ENCODE measurements around the gene ST8SIA1.
A peak's percentile ranks its signal among the peaks of the same experiment; 100 is the strongest.
"Not testable (repeated sequence)": the region's sequence is repeated elsewhere in the genome, so short reads cannot be mapped to it uniquely, and the experiment has no call there.

Gene ST8SIA1, protein sequence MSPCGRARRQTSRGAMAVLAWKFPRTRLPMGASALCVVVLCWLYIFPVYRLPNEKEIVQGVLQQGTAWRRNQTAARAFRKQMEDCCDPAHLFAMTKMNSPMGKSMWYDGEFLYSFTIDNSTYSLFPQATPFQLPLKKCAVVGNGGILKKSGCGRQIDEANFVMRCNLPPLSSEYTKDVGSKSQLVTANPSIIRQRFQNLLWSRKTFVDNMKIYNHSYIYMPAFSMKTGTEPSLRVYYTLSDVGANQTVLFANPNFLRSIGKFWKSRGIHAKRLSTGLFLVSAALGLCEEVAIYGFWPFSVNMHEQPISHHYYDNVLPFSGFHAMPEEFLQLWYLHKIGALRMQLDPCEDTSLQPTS

DNA sequence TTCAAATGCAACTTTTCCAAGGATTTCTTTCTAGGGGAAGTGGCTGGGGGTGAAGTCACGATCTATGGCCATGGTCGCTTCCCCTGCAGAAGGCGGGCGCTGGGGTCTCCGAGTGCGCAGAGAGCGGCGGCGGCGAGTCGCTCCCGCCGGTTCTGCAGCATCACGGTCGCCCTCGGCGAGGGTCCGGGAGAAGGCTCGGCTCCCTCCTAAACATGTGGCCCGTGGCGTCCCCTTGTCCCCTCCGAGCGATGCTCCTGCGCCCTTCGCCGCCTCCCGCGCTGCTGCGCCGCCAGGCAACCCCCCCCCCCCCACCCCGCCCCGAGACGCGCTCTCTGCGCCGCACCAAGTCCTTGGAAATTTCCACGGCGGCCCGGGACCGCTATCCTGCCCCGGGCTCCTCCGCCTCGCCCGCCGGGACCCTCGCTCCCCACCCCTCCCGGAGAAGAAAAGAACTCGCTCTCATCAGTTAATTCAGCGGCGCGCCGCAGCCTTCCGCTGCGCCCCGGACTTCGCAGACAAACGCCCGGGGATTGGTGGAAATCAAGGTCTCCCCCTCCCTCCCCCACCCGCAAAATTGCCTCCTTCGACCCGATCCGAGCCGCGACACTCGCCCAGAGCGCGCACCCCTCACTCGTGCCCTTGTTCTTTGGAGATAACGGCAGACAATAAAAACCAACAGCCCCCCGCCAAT is at the start of gene ST8SIA1:
TSS of gene ST8SIA1 (minus strand) at position 298 of the 691 bp plus-strand sequence. CDS start 475 bp downstream, outside the sequence.
- DNase-seq (ENCODE audit: low spot score) = peak; percentile 72

DNA sequence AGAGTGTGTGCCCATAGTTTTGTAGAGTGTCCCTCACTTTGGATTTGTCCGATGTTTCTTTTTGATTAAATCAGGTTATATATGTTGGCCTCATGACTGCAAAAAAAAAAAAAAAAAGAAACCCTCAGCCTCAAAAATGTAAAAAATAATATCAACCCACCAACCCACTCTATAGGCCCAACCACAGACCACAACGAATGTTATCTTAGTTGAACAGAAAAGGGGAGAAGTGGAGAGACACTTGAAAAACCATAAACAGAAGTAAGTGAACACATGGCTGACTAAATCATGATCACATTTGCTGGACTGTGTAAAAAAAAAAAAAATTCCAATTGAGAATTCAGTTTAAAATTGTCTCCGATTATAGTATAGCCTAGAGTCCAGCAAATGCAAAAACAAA is 45.5 kb upstream of the ST8SIA1 start:
- DNase-seq (ENCODE audit: low spot score) = no peak

DNA sequence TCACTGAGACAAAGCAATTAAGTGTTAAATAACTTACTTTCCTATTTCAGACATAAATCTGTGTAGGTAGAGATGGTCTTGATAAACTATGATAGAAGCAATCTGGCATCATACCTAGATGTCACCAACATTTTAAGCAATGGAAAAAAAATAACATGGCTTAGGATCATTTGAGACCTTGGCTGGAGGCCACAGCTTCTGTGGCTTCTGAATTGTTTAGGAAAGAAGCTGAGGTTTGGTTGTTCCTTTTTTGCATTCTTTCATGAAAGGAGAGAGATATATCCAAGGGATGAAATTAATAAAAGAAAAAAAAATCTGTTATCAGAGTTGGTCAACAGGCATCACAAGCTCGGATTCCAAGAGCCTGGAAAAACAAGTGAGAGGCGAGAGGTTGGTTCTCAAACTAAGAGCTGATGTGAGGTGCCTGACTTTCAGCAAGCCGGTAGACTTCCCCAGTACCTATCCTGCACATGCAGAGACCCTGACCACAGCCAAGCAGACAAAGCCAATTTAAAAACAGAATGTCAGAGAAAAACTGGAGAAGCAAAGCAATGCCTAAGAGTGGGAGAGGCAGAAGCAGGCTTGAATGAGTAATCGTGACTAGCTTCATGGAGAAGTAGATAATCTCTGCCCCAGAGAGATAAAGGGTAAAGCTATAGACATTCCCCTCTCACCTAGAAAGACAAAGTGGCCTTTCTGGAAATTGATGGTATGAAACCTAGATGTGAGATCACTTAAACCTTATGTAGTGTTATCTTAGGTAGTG is 43.4 kb upstream of the ST8SIA1 start:
- DNase-seq (ENCODE audit: low spot score) = no peak

DNA sequence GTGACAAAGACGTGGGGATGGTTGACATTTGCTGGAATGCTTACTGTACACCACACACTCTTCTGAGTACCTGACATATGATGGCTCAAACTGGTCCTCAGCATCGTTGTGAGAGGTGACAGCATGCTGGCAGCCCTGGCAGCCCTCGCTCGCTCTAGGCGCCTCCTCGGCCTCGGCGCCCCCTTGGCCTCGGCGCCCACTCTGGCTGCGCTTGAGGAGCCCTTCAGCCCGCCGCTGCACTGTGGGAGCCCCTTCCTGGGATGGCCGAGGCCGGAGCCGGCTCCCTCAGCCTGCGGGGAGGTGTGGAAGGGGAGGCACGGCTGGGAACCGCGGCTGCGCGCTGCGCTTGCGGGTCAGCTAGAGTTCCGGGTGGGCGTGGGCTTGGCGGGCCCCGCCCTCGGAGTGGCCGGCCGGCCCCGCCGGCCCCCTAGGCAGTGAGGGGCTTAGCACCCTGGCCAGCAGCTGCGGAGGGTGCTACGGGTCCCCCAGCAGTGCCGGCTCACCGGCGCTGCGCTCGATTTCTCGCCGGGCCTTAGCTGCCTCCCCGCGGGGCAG is 42.2 kb upstream of the ST8SIA1 start:
- not testable (repeated sequence) for DNase-seq (ENCODE audit: low spot score)

DNA sequence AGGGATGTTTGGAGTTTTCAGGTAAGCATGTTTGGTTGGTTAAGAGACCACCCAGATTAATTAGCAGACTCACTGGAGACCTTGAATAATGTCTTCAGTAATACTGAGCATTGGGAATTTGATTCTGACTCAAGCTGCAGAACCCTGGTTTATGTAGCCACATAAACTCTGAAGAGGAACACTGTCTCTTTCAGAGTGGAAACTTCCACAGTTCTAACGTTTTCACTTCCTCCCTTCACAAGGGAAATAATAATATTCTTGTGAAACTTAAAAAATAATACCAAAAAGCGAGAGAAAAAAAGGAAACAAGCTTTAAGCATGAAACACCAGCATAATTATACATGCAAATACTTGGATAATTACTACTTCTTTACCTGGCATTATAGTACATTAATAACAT is 40.0 kb upstream of the ST8SIA1 start:
- DNase-seq (ENCODE audit: low spot score) = no peak

DNA sequence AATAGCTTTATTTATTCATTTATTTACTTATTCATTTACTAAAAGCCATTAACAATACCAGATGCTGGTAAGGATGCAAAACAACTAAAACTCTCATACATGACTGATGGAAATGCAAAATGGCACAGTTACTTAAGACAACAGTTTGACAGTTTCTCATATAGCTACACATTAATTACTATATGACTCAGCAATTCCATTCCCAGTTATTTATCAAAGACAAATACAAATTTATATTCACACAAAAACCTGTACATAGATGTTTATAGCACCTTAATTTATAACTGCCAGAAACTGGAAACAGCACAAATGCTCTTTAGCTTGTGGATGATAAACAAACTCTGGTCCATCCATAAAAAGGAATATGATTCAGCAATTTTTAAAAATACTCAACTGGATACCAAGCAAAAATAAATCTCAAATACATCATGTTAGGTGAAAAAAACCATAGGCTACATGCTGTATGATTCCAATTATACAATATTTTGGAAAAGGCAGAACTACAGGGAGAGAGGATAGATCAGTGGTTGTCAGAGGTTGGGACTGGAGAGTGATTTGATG is 37.9 kb upstream of the ST8SIA1 start:
- no peak for DNase-seq (ENCODE audit: low spot score)

DNA sequence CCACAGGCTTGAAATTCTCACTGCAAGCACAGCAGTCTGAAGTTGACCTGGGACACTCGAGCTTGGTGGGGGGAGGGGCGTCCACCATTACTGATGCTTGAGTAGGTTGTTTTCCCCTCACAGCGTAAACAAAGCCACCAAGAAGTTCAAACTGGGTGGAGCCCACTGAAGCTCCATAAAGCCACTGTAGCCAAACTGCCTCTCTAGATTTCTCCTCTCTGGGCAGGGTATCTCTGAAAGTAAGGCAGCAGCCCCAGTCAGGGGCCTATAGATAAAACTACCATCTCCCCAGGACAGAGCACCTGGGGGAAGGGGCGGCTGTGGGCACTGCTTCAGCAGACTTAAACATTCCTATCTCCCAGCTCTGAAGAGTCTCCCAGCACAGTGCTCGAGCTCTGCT is 31.7 kb upstream of the ST8SIA1 start:
- DNase-seq (ENCODE audit: low spot score) = no peak

DNA sequence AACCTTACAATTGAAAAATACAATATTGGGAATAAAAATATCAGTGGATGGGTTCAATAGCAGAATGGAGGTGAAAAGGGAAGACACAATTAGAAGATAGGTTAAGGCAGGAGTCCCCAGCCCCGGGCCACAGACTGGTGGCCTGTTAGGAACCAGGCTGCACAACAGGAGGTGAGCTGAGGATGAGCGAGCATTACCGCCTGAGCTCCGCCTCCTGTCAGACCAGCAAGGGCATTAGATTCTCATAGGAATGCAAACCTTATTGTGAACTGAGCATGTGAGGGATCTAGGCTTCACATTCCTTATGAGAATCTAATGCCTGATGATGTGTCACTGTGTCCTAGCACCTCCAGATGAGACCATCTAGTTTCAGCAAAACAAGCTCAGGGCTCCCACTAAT is 27.3 kb upstream of the ST8SIA1 start:
- no peak for DNase-seq (ENCODE audit: low spot score)

DNA sequence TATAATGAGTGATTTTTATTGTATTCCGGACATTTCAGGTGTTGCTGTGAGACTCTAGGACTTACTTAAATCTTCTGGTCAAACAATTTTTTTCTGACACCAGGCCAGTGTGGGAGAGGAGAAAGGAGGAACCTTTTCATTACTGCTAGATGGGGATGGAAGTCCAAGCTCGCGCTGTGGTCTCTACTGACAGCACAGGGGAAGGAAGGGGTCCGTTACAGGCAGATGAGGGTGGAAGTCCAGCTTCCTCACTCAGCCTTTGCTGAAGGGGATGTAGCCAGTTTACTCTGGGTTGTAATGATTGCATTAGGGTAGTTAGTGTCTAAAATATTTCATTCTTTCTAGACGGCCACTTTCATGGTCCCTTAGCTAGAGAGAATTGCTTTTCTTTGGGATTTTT is 26.3 kb upstream of the ST8SIA1 start:
- no peak for DNase-seq (ENCODE audit: low spot score)

DNA sequence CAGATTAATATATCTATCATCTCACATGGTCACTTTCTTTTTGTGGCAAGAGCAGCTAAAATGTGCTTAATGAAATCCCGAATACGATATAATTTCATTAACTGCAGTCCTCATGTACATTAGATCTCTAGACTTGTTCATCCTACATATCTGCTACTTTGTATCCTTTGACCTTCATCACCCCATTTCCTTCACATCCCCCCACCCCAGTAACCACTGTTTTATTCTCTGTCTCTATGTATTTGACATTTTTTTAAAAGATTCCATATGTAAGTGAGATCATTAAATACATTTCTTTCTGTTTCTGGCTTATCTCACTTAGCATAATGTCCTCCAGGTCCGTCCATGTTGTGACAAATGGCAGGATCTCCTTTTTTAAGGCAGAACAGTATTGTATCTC is 23.0 kb upstream of the ST8SIA1 start:
- no peak for DNase-seq (ENCODE audit: low spot score)

DNA sequence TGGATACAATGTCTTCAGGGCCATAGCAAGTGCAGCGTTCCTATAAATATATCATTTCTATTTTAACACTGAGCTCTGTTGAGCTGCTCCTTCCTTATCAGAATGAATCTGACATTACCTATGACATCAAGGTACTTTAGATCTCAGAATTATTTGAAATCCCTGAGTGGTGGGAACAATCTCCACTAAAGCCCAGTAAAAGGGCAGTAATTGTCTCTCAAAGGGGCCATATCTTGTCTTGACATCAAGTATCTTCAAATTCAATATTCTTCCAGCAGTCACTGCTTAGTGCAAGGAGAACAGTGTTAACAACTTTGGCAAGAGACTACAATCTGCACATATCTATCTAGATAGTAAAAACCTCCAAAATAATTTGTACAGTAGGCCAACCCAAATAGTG is 21.7 kb upstream of the ST8SIA1 start:
- DNase-seq (ENCODE audit: low spot score) = no peak

DNA sequence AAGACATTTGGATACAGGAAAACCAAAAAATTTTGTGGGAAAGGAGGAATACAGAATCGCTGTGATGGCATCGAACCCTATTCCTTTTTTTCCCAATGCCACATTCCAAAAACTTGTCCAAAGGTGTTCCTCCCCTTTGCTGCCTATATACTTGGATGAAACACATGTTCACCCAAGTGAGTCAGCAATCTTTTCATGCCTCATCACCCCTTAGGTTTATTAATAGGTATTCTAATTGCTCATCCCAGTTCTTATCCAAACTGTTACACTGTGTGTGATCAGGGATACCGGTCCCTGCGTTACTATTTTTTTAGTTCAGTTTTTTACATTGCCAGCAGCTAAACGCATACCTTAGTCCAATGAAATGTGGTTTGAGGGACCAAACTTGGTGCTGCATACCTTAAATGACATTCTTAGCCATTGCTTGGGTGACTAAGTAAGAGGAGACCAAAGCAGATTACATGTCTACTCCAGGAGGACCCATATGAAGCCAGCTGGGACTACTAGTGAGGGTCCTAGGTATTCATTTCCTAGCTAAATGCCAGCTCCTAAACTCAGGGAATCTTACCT is 20.6 kb upstream of the ST8SIA1 start:
- DNase-seq (ENCODE audit: low spot score) = no peak

DNA sequence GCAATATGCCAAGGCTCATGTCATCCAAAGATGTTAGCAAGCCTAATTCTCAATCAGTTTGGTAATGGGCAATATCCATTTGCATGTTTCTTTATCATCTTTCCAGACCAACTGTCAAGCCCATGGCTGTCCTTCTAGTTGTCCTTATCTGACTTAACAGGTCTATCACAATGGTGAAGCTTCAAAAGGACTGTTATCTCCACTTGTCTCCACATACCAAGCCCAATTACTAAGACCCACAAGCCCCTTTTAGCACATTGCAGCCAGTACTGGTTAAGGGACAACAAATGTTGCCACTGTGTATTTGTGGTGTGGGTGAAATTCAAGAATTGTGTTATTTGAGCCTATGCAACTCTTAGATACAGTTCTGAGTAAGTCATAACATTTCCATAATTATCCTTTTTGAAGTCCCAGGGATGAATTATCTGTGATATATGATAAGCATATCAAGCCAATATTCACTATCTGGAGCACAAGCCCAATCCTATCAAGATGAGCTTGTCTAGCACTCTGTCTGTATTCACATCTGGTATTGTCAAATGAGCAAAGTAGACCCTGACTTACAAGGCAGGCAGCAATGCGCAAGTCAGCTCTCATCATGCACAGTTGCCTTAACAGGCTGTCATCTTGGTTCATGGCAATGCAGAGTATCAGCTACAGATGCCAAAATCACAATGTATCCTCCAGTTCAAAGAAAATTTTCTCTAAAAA is 19.3 kb upstream of the ST8SIA1 start:
- DNase-seq (ENCODE audit: low spot score) = no peak

DNA sequence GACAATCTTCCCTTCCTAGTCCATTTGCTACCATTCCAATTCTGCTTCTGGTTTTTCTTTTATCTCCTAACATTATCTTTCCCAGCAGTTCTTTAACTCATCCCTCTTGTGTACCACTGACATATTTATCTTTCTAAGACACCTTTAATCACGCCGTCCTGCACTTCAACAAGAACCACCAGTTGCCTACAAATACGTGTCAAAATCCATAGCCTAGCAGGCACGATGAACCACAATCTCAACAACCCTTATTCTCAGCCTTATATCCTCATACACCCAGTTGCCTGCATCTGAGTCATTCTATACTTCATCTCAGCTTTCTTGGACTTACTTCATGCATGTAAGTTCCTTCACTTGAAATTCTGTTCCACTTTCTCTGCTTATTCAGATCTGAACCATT is 16.4 kb upstream of the ST8SIA1 start:
- no peak for DNase-seq (ENCODE audit: low spot score)

DNA sequence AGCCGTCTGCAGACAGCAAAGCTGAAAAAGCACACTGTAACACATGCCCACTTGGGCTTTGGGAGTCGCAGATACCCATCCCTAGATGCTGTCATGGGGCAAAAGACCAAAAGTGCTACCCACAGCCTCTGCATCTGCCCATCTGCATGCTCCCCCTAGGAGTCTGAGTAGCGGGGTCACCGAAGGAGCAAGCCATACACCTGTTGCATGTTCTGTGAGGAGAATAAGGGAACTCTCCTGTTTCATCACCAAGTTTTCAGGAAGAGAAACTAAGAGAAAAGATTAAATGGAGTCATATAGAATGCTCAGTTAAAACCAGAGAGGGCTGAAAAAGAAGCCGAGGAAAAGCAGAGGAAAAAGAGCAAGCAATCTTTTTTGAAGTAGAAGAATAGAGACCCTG is 13.7 kb upstream of the ST8SIA1 start:
- no peak for DNase-seq (ENCODE audit: low spot score)

DNA sequence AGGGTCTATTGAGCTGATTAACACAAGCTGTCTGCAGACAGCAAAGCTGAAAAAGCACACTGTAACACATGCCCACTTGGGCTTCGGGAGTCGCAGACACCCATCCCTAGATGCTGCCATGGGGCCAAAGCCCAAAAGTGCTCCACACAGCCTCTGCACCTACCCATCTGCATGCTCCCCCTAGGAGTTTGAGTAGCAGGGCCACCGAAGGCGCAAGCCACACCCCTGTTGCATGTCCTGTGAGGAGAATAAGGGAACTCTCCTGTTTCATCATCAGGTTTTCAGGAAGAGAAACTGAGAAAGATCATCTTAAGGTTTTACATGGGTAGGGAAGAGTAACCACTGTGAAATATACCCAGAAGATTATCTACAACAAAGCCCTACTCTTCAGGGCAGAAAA is 5.6 kb upstream of the ST8SIA1 start:
- no peak for DNase-seq (ENCODE audit: low spot score)

DNA sequence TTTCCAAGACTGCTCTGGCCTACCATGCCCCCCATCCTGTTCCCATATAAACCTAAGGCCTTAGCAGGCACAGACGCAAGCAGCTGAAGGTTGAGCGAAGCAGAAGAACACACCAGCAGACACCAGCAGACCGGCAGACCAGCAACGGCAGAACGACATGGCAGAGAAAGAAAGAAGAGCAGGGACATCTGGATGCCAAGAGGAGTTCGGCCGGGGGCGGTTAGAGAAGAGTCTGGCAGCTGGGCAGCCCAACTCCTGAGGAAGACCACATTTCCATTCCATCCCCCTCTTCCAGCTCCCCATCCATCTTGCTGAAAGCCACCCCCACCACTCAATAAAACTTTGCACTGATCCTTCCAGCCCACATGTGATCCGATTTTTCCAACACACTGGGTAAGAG is 5.2 kb upstream of the ST8SIA1 start:
- no peak for DNase-seq (ENCODE audit: low spot score)

DNA sequence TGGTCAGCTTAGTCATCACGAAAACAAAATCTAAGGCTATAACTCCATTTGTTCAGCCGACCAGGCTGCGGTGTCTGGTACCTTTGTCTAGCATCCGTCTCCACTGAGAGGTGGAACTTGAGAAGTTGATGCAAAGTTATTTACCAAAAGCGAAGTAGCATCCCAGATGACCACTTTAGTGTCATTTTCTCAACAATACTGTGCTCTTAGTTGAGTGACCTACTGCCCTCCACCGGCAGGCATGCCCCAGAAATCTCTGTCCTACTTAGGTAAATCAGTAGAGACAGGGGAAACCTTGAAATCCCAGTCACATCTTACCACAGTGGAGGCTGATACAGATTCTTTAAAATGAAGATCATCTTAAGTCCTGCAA is 1.3 kb upstream of the ST8SIA1 start:
- no peak for DNase-seq (ENCODE audit: low spot score)

DNA sequence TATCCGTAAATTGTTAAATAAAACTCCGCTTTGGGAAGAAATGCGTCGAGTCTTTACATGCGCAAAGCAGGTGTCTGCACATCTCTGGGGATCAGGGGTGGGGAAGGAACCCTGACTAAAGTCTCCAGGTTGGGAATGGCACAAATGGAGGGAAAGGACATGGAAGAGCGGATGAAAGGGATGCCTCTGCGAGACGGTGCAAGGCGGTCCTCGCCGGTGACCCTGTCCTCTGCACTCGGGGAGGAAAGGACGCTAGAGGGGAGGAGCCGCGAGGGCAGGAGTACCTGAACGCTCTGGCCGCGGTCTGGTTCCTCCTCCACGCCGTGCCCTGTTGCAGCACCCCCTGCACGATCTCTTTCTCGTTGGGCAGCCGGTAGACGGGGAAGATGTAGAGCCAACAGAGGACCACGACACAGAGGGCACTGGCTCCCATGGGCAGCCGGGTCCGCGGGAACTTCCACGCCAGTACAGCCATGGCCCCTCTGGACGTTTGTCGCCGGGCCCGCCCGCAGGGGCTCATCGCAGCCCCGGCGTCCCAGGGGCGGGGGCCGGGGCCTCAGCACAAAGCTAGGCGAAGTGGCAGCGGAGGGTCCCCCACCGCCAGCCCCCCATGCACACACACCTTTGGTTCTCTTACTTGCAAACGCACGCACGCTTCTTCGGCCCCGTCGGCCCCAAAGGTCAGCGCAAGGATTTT is 646 bp downstream of the ST8SIA1 start:
- peak; percentile 63 for DNase-seq (ENCODE audit: low spot score)

DNA sequence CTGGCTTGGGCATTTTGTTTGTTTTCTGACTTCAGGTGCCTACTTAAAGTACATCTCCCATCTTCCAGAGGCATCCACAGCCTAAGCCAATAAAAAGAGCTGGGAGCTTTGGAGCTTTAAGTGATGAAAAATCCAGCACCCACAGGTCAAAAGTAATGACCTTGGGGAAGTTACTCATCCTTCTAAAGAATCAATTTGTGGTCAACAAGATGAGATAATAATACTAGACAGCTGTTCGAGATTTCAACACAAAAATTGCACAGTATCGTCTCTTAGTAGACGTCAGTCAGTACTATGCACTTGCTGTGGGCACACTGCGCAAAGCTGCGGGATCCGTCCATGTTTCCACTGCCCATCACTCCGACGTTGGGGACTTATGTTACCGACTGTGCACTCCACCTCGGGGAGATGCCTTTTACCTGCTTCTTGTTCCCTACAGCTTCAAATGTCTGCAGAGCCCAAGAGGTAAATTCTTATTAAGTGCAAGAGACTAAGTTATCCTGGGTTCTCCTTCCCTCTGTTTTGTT is 1.3 kb downstream of the ST8SIA1 start:
- peak; percentile 56 for DNase-seq (ENCODE audit: low spot score)
